ENCODE results near the gene GTF3C2. TPM values are rescaled to one million over a fixed set of nuclear protein-coding genes. Genes with fewer than 3 reads are reported as not detected.
A peak's percentile ranks its signal among the peaks of the same experiment; 100 is the strongest.

The GTF3C2 gene
- total and polyA plus RNA-seq, 9 of the 15 experiments (the other 6 are each of a cell fraction or from before 2014, with no cell fraction given), result 35.5 to 96.8 (median 53.0) TPM

DNA sequence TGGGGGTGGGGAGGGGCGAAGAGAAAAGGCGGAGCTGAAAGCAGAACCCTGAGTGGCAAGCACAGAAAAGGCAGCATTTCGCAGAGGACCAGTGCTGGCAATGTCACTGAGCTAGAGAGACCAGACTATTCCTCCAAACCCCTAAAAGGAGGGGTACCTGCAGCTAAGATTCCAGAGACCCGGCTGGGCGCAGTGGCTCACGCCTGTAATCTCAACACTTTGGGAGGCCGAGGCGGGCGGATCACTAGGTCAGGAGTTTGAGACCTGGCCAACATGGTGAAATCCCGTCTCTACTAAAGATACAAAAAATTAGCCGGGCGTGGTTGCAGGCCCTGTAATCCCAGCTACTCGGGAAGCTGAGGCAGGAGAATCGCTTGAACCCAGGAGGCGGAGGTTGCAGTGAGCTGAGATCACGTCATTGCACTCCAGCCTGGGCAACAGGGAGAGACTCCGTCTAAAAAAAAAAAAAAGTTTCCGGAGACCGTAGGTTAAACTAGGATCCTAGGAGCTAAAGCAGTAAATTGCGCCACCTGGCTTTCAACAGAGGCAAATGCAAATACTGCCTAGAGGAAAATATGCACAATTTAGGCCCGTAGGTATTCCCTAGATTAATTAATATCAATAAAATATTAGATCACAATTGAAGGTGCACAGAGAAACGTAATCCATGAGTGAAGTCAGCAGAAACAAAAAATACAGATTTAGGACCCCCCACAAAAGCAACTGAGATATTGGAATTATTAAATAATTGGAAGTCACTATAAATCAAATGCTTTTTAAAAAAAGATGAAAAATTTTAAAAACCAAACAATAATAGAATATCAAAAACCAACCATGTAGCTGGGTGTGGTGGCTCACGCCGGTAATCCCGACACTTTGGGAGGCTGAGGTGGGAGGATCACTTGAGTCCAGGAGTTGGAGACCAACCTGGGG lies 53.2 kb downstream of the GTF3C2 start (continued):
- TF ChIP-seq, protein P1, sequence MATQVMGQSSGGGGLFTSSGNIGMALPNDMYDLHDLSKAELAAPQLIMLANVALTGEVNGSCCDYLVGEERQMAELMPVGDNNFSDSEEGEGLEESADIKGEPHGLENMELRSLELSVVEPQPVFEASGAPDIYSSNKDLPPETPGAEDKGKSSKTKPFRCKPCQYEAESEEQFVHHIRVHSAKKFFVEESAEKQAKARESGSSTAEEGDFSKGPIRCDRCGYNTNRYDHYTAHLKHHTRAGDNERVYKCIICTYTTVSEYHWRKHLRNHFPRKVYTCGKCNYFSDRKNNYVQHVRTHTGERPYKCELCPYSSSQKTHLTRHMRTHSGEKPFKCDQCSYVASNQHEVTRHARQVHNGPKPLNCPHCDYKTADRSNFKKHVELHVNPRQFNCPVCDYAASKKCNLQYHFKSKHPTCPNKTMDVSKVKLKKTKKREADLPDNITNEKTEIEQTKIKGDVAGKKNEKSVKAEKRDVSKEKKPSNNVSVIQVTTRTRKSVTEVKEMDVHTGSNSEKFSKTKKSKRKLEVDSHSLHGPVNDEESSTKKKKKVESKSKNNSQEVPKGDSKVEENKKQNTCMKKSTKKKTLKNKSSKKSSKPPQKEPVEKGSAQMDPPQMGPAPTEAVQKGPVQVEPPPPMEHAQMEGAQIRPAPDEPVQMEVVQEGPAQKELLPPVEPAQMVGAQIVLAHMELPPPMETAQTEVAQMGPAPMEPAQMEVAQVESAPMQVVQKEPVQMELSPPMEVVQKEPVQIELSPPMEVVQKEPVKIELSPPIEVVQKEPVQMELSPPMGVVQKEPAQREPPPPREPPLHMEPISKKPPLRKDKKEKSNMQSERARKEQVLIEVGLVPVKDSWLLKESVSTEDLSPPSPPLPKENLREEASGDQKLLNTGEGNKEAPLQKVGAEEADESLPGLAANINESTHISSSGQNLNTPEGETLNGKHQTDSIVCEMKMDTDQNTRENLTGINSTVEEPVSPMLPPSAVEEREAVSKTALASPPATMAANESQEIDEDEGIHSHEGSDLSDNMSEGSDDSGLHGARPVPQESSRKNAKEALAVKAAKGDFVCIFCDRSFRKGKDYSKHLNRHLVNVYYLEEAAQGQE (IDR thresholded peaks at IDR 0.05; ENCODE audit: borderline replicate concordance), result peak; percentile 76; the same call in 1 of the 2 replicates
- TF ChIP-seq, protein P1 (CRISPR knock-in tag; IDR thresholded peaks at IDR 0.05; ENCODE audit: low read depth), result no peak
- TF ChIP-seq MTA2 (IDR thresholded peaks at IDR 0.05; ENCODE audit: low read depth), result 0 out of 2 replicates have a peak, but pooled peaks have one; percentile 7
- TF ChIP-seq, protein P2, sequence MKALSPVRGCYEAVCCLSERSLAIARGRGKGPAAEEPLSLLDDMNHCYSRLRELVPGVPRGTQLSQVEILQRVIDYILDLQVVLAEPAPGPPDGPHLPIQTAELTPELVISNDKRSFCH (CRISPR knock-in tag; IDR thresholded peaks at IDR 0.05), result no peak
- TF ChIP-seq, protein P2 (tag; IDR thresholded peaks at IDR 0.05), result no peak
- no peak for TF ChIP-seq BRD9 (IDR thresholded peaks at IDR 0.05; ENCODE audit: low read depth, partially characterized antibody)
- TF ChIP-seq, protein P3, sequence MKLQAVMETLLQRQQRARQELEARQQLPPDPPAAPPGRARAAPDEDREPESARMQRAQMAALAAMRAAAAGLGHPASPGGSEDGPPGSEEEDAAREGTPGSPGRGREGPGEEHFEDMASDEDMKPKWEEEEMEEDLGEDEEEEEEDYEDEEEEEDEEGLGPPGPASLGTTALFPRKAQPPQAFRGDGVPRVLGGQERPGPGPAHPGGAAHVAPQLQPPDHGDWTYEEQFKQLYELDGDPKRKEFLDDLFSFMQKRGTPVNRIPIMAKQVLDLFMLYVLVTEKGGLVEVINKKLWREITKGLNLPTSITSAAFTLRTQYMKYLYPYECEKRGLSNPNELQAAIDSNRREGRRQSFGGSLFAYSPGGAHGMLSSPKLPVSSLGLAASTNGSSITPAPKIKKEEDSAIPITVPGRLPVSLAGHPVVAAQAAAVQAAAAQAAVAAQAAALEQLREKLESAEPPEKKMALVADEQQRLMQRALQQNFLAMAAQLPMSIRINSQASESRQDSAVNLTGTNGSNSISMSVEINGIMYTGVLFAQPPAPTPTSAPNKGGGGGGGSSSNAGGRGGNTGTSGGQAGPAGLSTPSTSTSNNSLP (IDR thresholded peaks at IDR 0.05; ENCODE audit: borderline replicate concordance, low read depth, low read length), result 0 out of 2 replicates have a peak, but pooled peaks have one; percentile 49
- peak; percentile 41; the same call in 1 of the 2 replicates for TF ChIP-seq DPF2 (IDR thresholded peaks at IDR 0.05)
- TF ChIP-seq, protein P4, sequence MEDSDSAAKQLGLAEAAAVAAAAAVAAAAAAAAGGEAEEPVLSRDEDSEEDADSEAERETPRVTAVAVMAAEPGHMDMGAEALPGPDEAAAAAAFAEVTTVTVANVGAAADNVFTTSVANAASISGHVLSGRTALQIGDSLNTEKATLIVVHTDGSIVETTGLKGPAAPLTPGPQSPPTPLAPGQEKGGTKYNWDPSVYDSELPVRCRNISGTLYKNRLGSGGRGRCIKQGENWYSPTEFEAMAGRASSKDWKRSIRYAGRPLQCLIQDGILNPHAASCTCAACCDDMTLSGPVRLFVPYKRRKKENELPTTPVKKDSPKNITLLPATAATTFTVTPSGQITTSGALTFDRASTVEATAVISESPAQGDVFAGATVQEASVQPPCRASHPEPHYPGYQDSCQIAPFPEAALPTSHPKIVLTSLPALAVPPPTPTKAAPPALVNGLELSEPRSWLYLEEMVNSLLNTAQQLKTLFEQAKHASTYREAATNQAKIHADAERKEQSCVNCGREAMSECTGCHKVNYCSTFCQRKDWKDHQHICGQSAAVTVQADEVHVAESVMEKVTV (CRISPR knock-in tag; IDR thresholded peaks at IDR 0.05), result peak; percentile 78
- TF ChIP-seq FOXJ3 (CRISPR knock-in tag; IDR thresholded peaks at IDR 0.05), result no peak
- TF ChIP-seq JUN (IDR thresholded peaks at IDR 0.05; ENCODE audit: borderline replicate concordance, low read depth, low read length), result 0 out of 2 replicates have a peak, but pooled peaks have one; percentile 48
- TF ChIP-seq JUN (CRISPR knock-in tag; IDR thresholded peaks at IDR 0.05; ENCODE audit: borderline replicate concordance), result no peak
- TF ChIP-seq BCOR (IDR thresholded peaks at IDR 0.05), result peak; percentile 32; the same call in 1 of the 2 replicates
- TF ChIP-seq FIP1L1 (IDR thresholded peaks at IDR 0.05; ENCODE audit: low read depth, low read length, poor library complexity, severe bottlenecking), result no peak
- peak; percentile 99 for TF ChIP-seq ZNF384 (IDR thresholded peaks at IDR 0.05; ENCODE audit: low read depth, low read length)
